Stomach (tissue), 4 donors: Measurements from ENCODE around the gene SLC44A1.

ENCODE experiments used
- POLR2A ChIP-seq, 4 donors: fragments of 450-650 bp; IDR thresholded peaks; one replicate each; pipeline ENCODE4 v1.6.1; 2016; ENCODE audit warnings: antibody characterized with exemption in 4 of 4, control low read depth in 2 of 4, mild to moderate bottlenecking in 1 of 4, moderate library complexity in 1 of 4
- POLR2AphosphoS5 ChIP-seq, 3 donors: sonication (generic); formaldehyde crosslinking; IDR thresholded peaks; one replicate each; pipeline ENCODE4 v1.6.1; 2016; ENCODE audit warnings: antibody characterized with exemption in 3 of 3
- TF ChIP-seq, protein P1 (sequence below), 7 experiments: fragments of 450-650 bp in 4 of 7; fragments of 200-600 bp in 3 of 7; sonication (generic) in 3 of 7; IDR thresholded peaks; one replicate each; pipeline ENCODE4 v1.5.1; 2016 to 2019; ENCODE audit warnings: antibody characterized with exemption in 7 of 7, control low read depth in 2 of 7, mild to moderate bottlenecking in 1 of 7

DNA sequence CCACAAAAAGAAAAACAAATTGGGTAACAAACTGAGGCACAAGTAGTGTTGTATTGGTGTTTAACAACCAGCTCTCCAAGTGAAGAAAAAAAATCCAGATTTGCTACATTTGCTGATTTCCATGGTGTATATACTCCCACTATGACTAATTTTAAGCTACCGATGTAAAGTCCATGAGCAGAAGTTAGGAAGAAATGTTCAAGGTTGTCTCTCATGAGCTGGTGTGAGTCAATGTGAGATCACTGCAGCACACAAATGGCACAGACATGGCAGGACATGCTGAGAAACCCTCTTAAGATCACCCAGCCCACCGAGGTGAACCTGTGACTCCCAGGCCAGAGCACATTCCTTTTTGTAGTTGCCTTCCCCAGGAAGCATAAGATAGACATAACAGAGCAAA, 36.2 kb downstream of the SLC44A1 start:
- TF ChIP-seq POLR2AphosphoS5 (IDR thresholded peaks at IDR 0.05) (no peak), POLR2A (IDR thresholded peaks at IDR 0.05) (no peak)
- TF ChIP-seq, protein P1, sequence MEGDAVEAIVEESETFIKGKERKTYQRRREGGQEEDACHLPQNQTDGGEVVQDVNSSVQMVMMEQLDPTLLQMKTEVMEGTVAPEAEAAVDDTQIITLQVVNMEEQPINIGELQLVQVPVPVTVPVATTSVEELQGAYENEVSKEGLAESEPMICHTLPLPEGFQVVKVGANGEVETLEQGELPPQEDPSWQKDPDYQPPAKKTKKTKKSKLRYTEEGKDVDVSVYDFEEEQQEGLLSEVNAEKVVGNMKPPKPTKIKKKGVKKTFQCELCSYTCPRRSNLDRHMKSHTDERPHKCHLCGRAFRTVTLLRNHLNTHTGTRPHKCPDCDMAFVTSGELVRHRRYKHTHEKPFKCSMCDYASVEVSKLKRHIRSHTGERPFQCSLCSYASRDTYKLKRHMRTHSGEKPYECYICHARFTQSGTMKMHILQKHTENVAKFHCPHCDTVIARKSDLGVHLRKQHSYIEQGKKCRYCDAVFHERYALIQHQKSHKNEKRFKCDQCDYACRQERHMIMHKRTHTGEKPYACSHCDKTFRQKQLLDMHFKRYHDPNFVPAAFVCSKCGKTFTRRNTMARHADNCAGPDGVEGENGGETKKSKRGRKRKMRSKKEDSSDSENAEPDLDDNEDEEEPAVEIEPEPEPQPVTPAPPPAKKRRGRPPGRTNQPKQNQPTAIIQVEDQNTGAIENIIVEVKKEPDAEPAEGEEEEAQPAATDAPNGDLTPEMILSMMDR (IDR thresholded peaks at IDR 0.05): no peak
